Fibroblast of the aortic adventitia (primary cell): ENCODE measurements around the gene INPP1. TPM values are rescaled to one million over a fixed set of nuclear protein-coding genes. Genes with fewer than 3 reads are reported as not detected.
"Not testable (repeated sequence)": the region's sequence is repeated elsewhere in the genome, so short reads cannot be mapped to it uniquely, and the experiment has no call there.

Experiments
- DNase-seq: peaks from one replicate; pipeline ENCODE4 v3.0.0-alpha.2; 2010; ENCODE audit warnings: low read depth
- H3K4me3 ChIP-seq: 2 replicates; pipeline ENCODE4 v1.5.1; 2011; ENCODE audit warnings: low read depth, mild to moderate bottlenecking, control low read depth, low read length, moderate library complexity
- CTCF ChIP-seq: IDR thresholded peaks from 2 replicates; pipeline ENCODE4 v1.5.1; 2011; ENCODE audit warnings: mild to moderate bottlenecking, low read length, control low read depth, inconsistent platforms; ENCODE audit not compliant: insufficient read depth
- total RNA-seq: library from RNA; depleted of rRNA; stranded (reverse); fragments of >200 nt; gene quantifications from 2 replicates; pipeline ENCODE4 v1.2.3, GENCODE V29; 2012; ENCODE audit warnings: low replicate concordance

INPP1 gene
- total RNA-seq, 1 donor: 11.8 TPM

GRCh38 chr2:190353537-190353899 is 10.1 kb downstream of the INPP1 start:
- TF ChIP-seq CTCF: no peak
- no peak for DNase-seq
- H3K4me3 ChIP-seq: no peak overlapping the region

DNA sequence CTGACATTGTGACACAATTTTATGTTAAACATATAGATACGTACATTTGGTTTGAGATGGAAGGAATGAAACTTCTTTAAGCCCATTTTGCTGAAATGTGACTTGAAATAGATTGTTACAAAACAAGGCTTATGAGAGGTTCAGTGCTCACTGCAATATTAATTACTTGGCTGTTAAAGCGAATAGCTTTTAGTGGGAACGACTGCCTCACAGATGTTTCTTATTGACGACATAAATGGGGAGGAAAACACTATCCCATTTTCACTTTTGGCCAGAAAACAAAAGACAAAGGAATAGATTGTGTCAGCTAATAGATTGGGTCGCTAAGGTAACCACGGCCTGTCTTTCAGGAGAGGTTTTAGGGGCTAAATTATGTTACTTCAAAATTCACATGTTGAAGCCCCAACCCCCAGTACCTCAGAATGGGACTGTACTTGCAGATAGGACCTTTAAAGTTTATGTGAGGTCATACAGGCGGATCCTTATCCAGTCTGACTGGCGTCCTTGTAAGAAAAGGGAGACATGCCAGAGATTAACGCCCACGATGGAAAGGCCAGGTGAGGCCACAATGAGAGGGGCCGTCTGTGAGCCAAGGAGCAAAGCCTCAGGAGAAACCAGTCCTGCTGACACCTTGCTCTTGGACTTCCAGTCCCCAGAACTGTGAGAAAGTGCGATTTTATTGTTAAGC is 10.8 kb downstream of the INPP1 start:
- no peak for TF ChIP-seq CTCF
- no peak overlapping the region for H3K4me3 ChIP-seq
- DNase-seq: peak; percentile 35

DNA sequence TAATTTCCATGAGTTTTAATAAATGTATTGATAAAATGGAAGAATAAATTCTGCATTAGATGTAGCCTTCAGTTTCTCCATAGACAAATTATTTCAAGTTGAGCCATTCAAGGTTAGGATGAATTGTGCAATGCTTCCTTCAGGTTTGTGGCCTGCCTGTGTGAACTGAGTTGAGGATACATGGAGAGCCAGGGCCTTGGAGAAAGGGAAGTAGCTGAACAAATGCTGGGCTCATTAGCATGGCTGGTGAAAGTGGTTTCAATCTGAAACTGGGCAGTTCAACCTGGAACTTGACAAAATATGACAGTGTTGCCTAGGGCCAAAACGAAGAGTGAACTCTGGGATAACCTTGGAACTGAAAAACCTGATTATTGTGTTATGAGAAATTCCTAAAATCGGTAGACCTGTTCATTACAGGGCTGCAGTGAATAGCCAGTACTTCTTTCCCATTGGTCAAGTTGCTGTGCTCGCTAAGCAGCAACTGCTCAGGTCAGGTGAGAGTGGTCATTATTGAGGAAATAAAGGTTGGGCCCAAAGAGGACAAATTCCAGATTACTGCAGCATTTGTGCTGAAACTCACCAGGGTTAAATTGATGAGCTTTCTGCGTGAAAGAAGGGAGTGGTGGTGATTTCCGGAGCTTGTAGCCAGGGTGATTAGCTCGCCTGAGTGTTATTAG is 12.7 kb downstream of the INPP1 start:
- no peak for TF ChIP-seq CTCF
- DNase-seq: no peak
- no peak overlapping the region for H3K4me3 ChIP-seq

DNA sequence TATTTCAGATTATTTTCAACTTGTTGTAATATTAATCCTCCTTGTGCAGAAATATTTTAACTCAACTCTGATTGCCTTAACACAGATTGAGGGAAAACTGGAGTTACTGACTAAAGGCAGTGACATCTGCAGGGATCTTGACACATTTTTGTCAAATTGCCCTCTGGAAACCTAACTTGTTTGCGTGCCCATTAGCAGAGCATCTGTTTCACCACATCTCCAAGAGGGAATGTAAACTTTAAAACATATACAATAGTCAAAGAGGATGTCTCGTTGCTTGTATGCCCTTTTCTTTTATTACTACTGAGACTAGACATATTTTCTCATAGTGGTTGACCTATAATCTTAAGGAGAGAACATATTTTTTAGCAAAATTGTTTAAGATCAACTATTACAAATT is 14.2 kb downstream of the INPP1 start:
- no peak for DNase-seq
- no peak overlapping the region for H3K4me3 ChIP-seq
- TF ChIP-seq CTCF: no peak

GRCh38 chr2:190358655-190359448 is 15.5 kb downstream of the INPP1 start:
- not testable (repeated sequence) for H3K4me3 ChIP-seq, DNase-seq

- DNase-seq: no peak
- TF ChIP-seq CTCF: no peak
Measured at GRCh38 chr2:190360561-190360960, 17.2 kb downstream of the INPP1 start.

GRCh38 chr2:190360965-190361364 is 17.6 kb downstream of the INPP1 start:
- no peak overlapping the region for H3K4me3 ChIP-seq
- no peak for TF ChIP-seq CTCF
- DNase-seq: no peak

More at GRCh38 chr2:190360561-190360960, 17.2 kb downstream of the INPP1 start:
- no peak overlapping the region for H3K4me3 ChIP-seq
